SK-N-MC (cell line): ENCODE data around the gene NAT9.

Experiments used
- EZH2 ChIP-seq: fragments of 200-600 bp; sonication (generic); IDR thresholded peaks from one replicate; pipeline ENCODE4 v1.6.1; 2017; ENCODE audit warnings: antibody characterized with exemption
- POLR2AphosphoS5 ChIP-seq: IDR thresholded peaks from 2 replicates; pipeline ENCODE4 v1.6.1; 2012; ENCODE audit warnings: mild to moderate bottlenecking, low read depth, low read length, borderline replicate concordance

DNA sequence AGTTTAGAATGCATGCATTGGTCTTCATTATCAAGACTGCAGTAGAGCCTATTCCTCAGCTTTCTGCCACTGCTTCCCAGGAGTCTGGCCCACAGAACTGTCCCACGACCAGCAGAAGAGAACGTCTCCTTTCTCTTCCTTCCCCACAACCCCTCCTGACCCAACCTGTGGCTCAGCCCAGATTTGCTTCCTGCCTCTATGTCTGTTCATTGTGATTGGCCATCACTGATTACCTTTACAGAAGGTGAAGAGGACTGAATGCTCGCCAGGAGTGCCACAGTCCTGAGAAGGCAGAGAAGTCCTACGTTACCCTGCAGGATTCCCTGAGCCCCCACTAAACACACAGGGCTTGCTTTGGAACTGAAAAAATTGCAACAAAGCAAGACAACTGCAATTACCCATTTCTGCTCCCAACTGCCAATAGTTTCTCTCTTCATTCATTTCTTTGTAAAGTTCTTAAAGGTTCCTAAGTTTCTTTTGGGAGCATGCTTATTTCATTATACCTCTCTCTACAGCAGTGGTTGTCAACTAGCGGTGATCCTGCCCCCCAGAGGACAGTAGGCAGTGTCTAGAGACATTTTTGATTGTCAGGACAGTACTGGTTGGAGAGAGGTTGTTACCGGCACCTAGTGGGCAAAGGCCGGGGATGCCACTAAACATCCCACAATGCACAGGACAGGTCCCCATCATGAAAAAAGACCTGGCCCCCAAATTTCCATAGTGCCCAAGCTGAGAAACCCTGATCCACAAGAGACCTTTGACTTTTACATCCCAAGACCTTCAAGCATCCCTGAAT, 4.5 kb upstream of the NAT9 start:
- TF ChIP-seq EZH2: no peak
- TF ChIP-seq POLR2AphosphoS5: no peak
